M059J (cell line): ENCODE measurements around the gene MAT2A. TPM values are rescaled to one million over a fixed set of nuclear protein-coding genes. Genes with fewer than 3 reads are reported as not detected.
"Not testable (repeated sequence)": the region's sequence is repeated elsewhere in the genome, so short reads cannot be mapped to it uniquely, and the experiment has no call there.

ENCODE experiments used
- DNase-seq: peaks from one replicate; pipeline ENCODE4 v3.0.0-alpha.2; 2012; ENCODE audit warnings: low read depth
- total RNA-seq: library from RNA; depleted of rRNA; stranded (reverse); fragments of >200 nt; shearing (Covaris generic); gene quantifications from 2 replicates; pipeline ENCODE4 v1.2.3, GENCODE V29; 2014

The MAT2A gene
- total RNA-seq, 1 experiment from 2014 or later, result 72.4 TPM

- DNase-seq, result peak; percentile 60
These were observed 14.5 kb upstream of the MAT2A start for GRCh38 chr2:85524336-85524908.

- no peak for DNase-seq
These were observed 13.9 kb upstream of the MAT2A start for GRCh38 chr2:85525029-85525428.

GRCh38 chr2:85525567-85525966 is 13.4 kb upstream of the MAT2A start:
- no peak for DNase-seq

- no peak for DNase-seq
These were observed 11.2 kb upstream of the MAT2A start for GRCh38 chr2:85527787-85528186.

GRCh38 chr2:85528355-85528754 is 10.6 kb upstream of the MAT2A start:
- DNase-seq, result no peak

GRCh38 chr2:85529809-85530208 is 9.2 kb upstream of the MAT2A start:
- DNase-seq, result no peak

- DNase-seq, result no peak
These were observed 7.4 kb upstream of the MAT2A start for GRCh38 chr2:85531589-85531988.

- no peak for DNase-seq
These were observed 4.9 kb upstream of the MAT2A start for GRCh38 chr2:85534099-85534498.

- no peak for DNase-seq
These were observed 4.1 kb upstream of the MAT2A start for GRCh38 chr2:85534881-85535280.

- DNase-seq, result peak; percentile 88
These were observed 2.5 kb upstream of the MAT2A start for GRCh38 chr2:85536479-85536878.

GRCh38 chr2:85537600-85538506 is 1.1 kb upstream of the MAT2A start:
- peak; percentile 32 for DNase-seq

GRCh38 chr2:85539361-85540132 is 579 bp downstream of the MAT2A start:
- peak; percentile 52 for DNase-seq

GRCh38 chr2:85540133-85540648 is 1.2 kb downstream of the MAT2A start:
- DNase-seq, result no peak

GRCh38 chr2:85541262-85541661 is 2.3 kb downstream of the MAT2A start:
- DNase-seq, result no peak

- DNase-seq, result no peak
These were observed 2.9 kb downstream of the MAT2A start for GRCh38 chr2:85541753-85542457.

- no peak for DNase-seq
These were observed 3.8 kb downstream of the MAT2A start for GRCh38 chr2:85542777-85543176.

GRCh38 chr2:85544254-85544691 is 5.3 kb downstream of the MAT2A start:
- not testable (repeated sequence) for DNase-seq

GRCh38 chr2:85544915-85545779 is 6.2 kb downstream of the MAT2A start:
- DNase-seq, result peak; percentile 39

GRCh38 chr2:85545780-85546240 is 6.8 kb downstream of the MAT2A start:
- DNase-seq, result no peak

- no peak for DNase-seq
These were observed 8.3 kb downstream of the MAT2A start for GRCh38 chr2:85547089-85547858.
